Neuron (in vitro differentiated cells): Measurements from ENCODE around the gene NOX3.
"Not testable (repeated sequence)": the region's sequence is repeated elsewhere in the genome, so short reads cannot be mapped to it uniquely, and the experiment has no call there.

Experiments used
- H2AFZ ChIP-seq: one replicate; pipeline ENCODE4 v1.6.1; 2013; ENCODE audit warnings: low read depth, mild to moderate bottlenecking, inconsistent platforms, low read length, moderate library complexity
- H3K27me3 ChIP-seq: one replicate; pipeline ENCODE4 v1.6.1; 2013; ENCODE audit warnings: low read length; ENCODE audit not compliant: insufficient read depth
- H3K36me3 ChIP-seq: one replicate; pipeline ENCODE4 v1.6.1; 2013; ENCODE audit warnings: low read length; ENCODE audit not compliant: insufficient read depth
- H3K4me1 ChIP-seq: one replicate; pipeline ENCODE4 v1.6.1; 2013; ENCODE audit warnings: low read length; ENCODE audit not compliant: insufficient read depth
- H3K4me3 ChIP-seq: 2 replicates; pipeline ENCODE4 v1.5.1; 2013; ENCODE audit warnings: mild to moderate bottlenecking, low read length, moderate library complexity
- H3K9me3 ChIP-seq: one replicate; pipeline ENCODE4 v1.6.1; 2013; ENCODE audit warnings: low read length

NOX3 gene

GRCh38 chr6:155378724-155379123 is 76.9 kb downstream of the NOX3 start:
- no peak overlapping the region for H3K4me3 ChIP-seq
- H3K27me3 ChIP-seq, result peaks cover 3% of the 10 kb centered on the region
- H3K4me1 ChIP-seq, result peaks cover 4% of the 10 kb centered on the region
- no peak overlapping the region for H2AFZ ChIP-seq
- no peaks in the 10 kb centered on the region for H3K36me3 ChIP-seq
- no peaks in the 10 kb centered on the region for H3K9me3 ChIP-seq

- Histone ChIP-seq H2AFZ (no peak overlapping the region), H3K4me1 (peaks cover 4% of the 10 kb centered on the region), H3K36me3 (no peaks in the 10 kb centered on the region), H3K9me3 (no peaks in the 10 kb centered on the region), H3K4me3 (no peak overlapping the region), H3K27me3 (peaks cover 3% of the 10 kb centered on the region)
These were observed 77.4 kb downstream of the NOX3 start for GRCh38 chr6:155378276-155378675.

- Histone ChIP-seq H3K4me3 (no peak overlapping the region), H2AFZ (no peak overlapping the region), H3K9me3 (no peaks in the 10 kb centered on the region), H3K36me3 (no peaks in the 10 kb centered on the region), H3K4me1 (peaks cover 4% of the 10 kb centered on the region), H3K27me3 (peaks cover 3% of the 10 kb centered on the region)
These were observed 78.6 kb downstream of the NOX3 start for GRCh38 chr6:155377061-155377460.

- Histone ChIP-seq H3K27me3 (peaks cover 3% of the 10 kb centered on the region), H3K4me3 (no peak overlapping the region), H3K9me3 (no peaks in the 10 kb centered on the region), H3K4me1 (no peaks in the 10 kb centered on the region), H2AFZ (no peak overlapping the region), H3K36me3 (no peaks in the 10 kb centered on the region)
These were observed 79.8 kb downstream of the NOX3 start for GRCh38 chr6:155375801-155376200.

- Histone ChIP-seq H3K4me1 (no peaks in the 10 kb centered on the region), H3K27me3 (peaks cover 3% of the 10 kb centered on the region), H3K9me3 (no peaks in the 10 kb centered on the region), H2AFZ (no peak overlapping the region), H3K4me3 (no peak overlapping the region), H3K36me3 (no peaks in the 10 kb centered on the region)
These were observed 81.0 kb downstream of the NOX3 start for GRCh38 chr6:155374681-155375080.

GRCh38 chr6:155373276-155373675 is 82.4 kb downstream of the NOX3 start:
- Histone ChIP-seq H3K36me3 (no peaks in the 10 kb centered on the region), H3K9me3 (no peaks in the 10 kb centered on the region), H3K4me1 (no peaks in the 10 kb centered on the region), H2AFZ (no peak overlapping the region), H3K27me3 (peaks cover 3% of the 10 kb centered on the region), H3K4me3 (no peak overlapping the region)

- Histone ChIP-seq H3K27me3 (peaks cover 3% of the 10 kb centered on the region), H3K36me3 (no peaks in the 10 kb centered on the region), H3K9me3 (no peaks in the 10 kb centered on the region), H3K4me3 (no peak overlapping the region), H2AFZ (no peak overlapping the region), H3K4me1 (no peaks in the 10 kb centered on the region)
These were observed 83.4 kb downstream of the NOX3 start for GRCh38 chr6:155372256-155372655.

GRCh38 chr6:155371230-155371629 is 84.4 kb downstream of the NOX3 start:
- Histone ChIP-seq H3K9me3 (no peaks in the 10 kb centered on the region), H2AFZ (no peak overlapping the region), H3K36me3 (no peaks in the 10 kb centered on the region), H3K4me1 (no peaks in the 10 kb centered on the region), H3K4me3 (no peak overlapping the region), H3K27me3 (peaks cover 3% of the 10 kb centered on the region)

GRCh38 chr6:155366325-155366724 is 89.3 kb downstream of the NOX3 start:
- no peaks in the 10 kb centered on the region for H3K36me3 ChIP-seq
- no peaks in the 10 kb centered on the region for H3K27me3 ChIP-seq
- no peak overlapping the region for H3K4me3 ChIP-seq
- no peaks in the 10 kb centered on the region for H3K9me3 ChIP-seq
- no peak overlapping the region for H2AFZ ChIP-seq
- H3K4me1 ChIP-seq, result no peaks in the 10 kb centered on the region

GRCh38 chr6:155364844-155365437 is 90.7 kb downstream of the NOX3 start:
- no peaks in the 10 kb centered on the region for H3K9me3 ChIP-seq
- no peaks in the 10 kb centered on the region for H3K36me3 ChIP-seq
- H3K4me1 ChIP-seq, result no peaks in the 10 kb centered on the region
- H2AFZ ChIP-seq, result no peak overlapping the region
- H3K4me3 ChIP-seq, result no peak overlapping the region
- no peaks in the 10 kb centered on the region for H3K27me3 ChIP-seq

- not testable (repeated sequence) for H3K9me3 ChIP-seq, H2AFZ ChIP-seq, H3K27me3 ChIP-seq, H3K36me3 ChIP-seq, H3K4me1 ChIP-seq, H3K4me3 ChIP-seq
These were observed 91.6 kb downstream of the NOX3 start for GRCh38 chr6:155364021-155364420.

GRCh38 chr6:155362968-155363632 is 92.5 kb downstream of the NOX3 start:
- not testable (repeated sequence) for H3K4me1 ChIP-seq, H3K36me3 ChIP-seq, H3K4me3 ChIP-seq, H2AFZ ChIP-seq, H3K9me3 ChIP-seq, H3K27me3 ChIP-seq

- Histone ChIP-seq H3K4me3 (no peak overlapping the region), H3K4me1 (no peaks in the 10 kb centered on the region), H3K27me3 (no peaks in the 10 kb centered on the region), H3K9me3 (no peaks in the 10 kb centered on the region), H2AFZ (no peak overlapping the region), H3K36me3 (no peaks in the 10 kb centered on the region)
These were observed 101.5 kb downstream of the NOX3 start for GRCh38 chr6:155354167-155354566.

- Histone ChIP-seq H3K9me3 (no peaks in the 10 kb centered on the region), H2AFZ (no peak overlapping the region), H3K27me3 (no peaks in the 10 kb centered on the region), H3K4me1 (no peaks in the 10 kb centered on the region), H3K4me3 (no peak overlapping the region), H3K36me3 (no peaks in the 10 kb centered on the region)
These were observed 102.8 kb downstream of the NOX3 start for GRCh38 chr6:155352811-155353210.
